ENCODE measurements around the gene EIF1. TPM values are rescaled to one million over a fixed set of nuclear protein-coding genes. Genes with fewer than 3 reads are reported as not detected.

Gene EIF1
- total and polyA plus RNA-seq, 2 of the 8 experiments (the other 6 are each of a cell fraction or from before 2014, with no cell fraction given): 175 to 539 TPM

DNA sequence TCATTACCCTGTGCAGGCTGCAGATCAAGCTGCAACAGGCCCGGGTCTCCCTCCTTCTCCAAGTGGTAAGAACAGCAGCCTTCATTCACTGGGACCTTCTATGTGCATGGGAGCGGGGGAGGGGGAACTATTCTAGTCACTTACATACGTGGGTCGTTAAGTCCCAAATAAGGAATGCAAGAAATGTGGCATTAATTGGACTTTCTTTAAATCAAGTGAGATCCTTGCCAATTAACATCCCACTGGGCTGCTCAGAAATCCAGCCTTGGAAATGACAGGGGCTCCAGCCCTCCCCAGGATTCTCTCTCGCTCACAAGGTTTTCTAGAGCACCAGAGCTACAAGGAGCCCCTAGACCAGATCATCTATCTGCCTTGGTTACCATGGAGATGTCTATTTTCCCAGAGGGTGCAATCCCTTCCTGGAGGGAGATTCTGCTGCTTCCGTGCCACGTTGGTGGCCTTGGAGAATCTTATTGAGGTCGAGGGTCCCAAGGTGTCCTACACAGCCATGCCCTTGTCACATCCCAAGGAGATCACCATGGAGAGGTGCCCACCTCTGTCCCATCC, 5.2 kb upstream of the EIF1 start:
- H3K23ac ChIP-seq (ENCODE audit: insufficient read length): no peak overlapping the region
- no peaks in the 10 kb centered on the region for H3K27me3 ChIP-seq (replicated peaks in 1 of 4; ENCODE audit: control insufficient read depth in 3 of 4, extremely low read depth in 1 of 4, insufficient read depth in 3 of 4, low read length in 3 of 4)
- H4K5ac ChIP-seq (ENCODE audit: insufficient read length, low read depth, low read length): no peak overlapping the region
- 87% methylated on average over 8 of the region's 8 CpGs; no CpG with 5 or more reads in 1 of the 2 experiments for WGBS, 2 experiments (ENCODE audit: extremely low coverage in 1 of 2, insufficient coverage in 1 of 2, insufficient read length in 1 of 2, insufficient replicate concordance in 2 of 2, low coverage in 1 of 2, low lambda C conversion rate in 2 of 2, missing lambda C conversion rate in 1 of 2)
- no peak overlapping the region for H3K18ac ChIP-seq (ENCODE audit: extremely low read depth, low read length)
- H3K4ac ChIP-seq (replicated peaks; ENCODE audit: insufficient read length, low read depth, low read length): no peak overlapping the region
- no peak overlapping the region for H2BK120ac ChIP-seq (replicated peaks; ENCODE audit: low read depth, low read length)
- no peak overlapping the region for H3K14ac ChIP-seq (ENCODE audit: insufficient read length)
- ChIA-PET POLR2A (ENCODE audit: partially characterized antibody) (interaction anchor here (0.6 to 9.2 kb wide), 3 partner anchors 6 to 124 kb away, joined by 3 to 233 read pairs (median 4); partner anchors contain the start of gene EIF1), CTCF (ENCODE audit: partially characterized antibody) (interaction anchor here (1.7 to 2.1 kb wide), 3 partner anchors 12 to 35 kb away, joined by 5 to 12 read pairs (median 6); no protein-coding TSS in a partner anchor)
- no peaks in the 10 kb centered on the region for H3K79me1 ChIP-seq (ENCODE audit: low read depth, low read length)
- no peak overlapping the region for H3K9ac ChIP-seq (replicated peaks in 1 of 4; ENCODE audit: extremely low read depth in 1 of 4, low read depth in 3 of 4, low read length in 3 of 4)
- FAIRE-seq: no peak
- no peak overlapping the region for H4K8ac ChIP-seq (ENCODE audit: extremely low read depth, insufficient read depth, low read length)
- H3K27ac ChIP-seq (ENCODE audit: low read depth, low read length): no peak overlapping the region
- no peak overlapping the region for H2BK20ac ChIP-seq (ENCODE audit: low read length)
- H4K20me1 ChIP-seq (replicated peaks in 1 of 2; ENCODE audit: control insufficient read depth in 1 of 2, insufficient read depth in 2 of 2, low read length in 2 of 2): no peaks in the 10 kb centered on the region
- H3K4me3 ChIP-seq (ENCODE audit: extremely low read depth in 1 of 4, insufficient read depth in 2 of 4, low read depth in 3 of 4, low read length in 4 of 4): no peak overlapping the region
- no peak for DNase-seq (ENCODE audit: low read depth in 1 of 2, low spot score in 2 of 2)
- H3K4me2 ChIP-seq (ENCODE audit: insufficient read depth in 1 of 2, low read depth in 2 of 2, low read length in 2 of 2): no peak overlapping the region
- H3K79me2 ChIP-seq (ENCODE audit: control insufficient read depth in 1 of 2, insufficient read depth in 2 of 2, low read length in 2 of 2): no peaks in the 10 kb centered on the region
- no peak overlapping the region for H2AFZ ChIP-seq (ENCODE audit: low read length)
- H4K91ac ChIP-seq (replicated peaks; ENCODE audit: insufficient read length, low read length): no peak overlapping the region
- no peaks in the 10 kb centered on the region for H3K36me3 ChIP-seq (ENCODE audit: control insufficient read depth in 2 of 4, insufficient read depth in 4 of 4, low read length in 3 of 4)
- peak overlapping the region; percentile 16; the same call in 1 of the 2 replicates for H2BK15ac ChIP-seq (ENCODE audit: low read length)
- no peak overlapping the region for H3K56ac ChIP-seq (replicated peaks; ENCODE audit: insufficient read length, low read depth, low read length)
- no peak overlapping the region for H2BK12ac ChIP-seq (ENCODE audit: low read depth, low read length)
- no peak overlapping the region; the same call in 1 of the 2 replicates for H2BK5ac ChIP-seq (ENCODE audit: low read depth, low read length)
- peaks cover 2 to 12% (median 4%) of the 10 kb centered on the region in 4 experiments for H3K4me1 ChIP-seq (replicated peaks in 1 of 4; ENCODE audit: control insufficient read depth in 3 of 4, insufficient read depth in 4 of 4, low read length in 3 of 4)
- H3K23me2 ChIP-seq (ENCODE audit: low read depth, low read length): peaks cover 2% of the 10 kb centered on the region; the same call in 1 of the 2 replicates
- no peaks in the 10 kb centered on the region for H3K9me3 ChIP-seq (ENCODE audit: insufficient read depth in 2 of 2, low read depth in 1 of 2, low read length in 1 of 2)
- no peak overlapping the region for H2AK5ac ChIP-seq (ENCODE audit: low read depth, low read length)
- TF ChIP-seq FOSL1 (IDR thresholded peaks at IDR 0.05; ENCODE audit: insufficient read depth, low read depth, low read length) (no peak), YY1 (IDR thresholded peaks at IDR 0.05; ENCODE audit: low read depth, low read length) (no peak), BRCA1 (IDR thresholded peaks at IDR 0.05; ENCODE audit: low read depth, low read length) (no peak), TAF7 (optimal IDR thresholded peaks at IDR 0.05; ENCODE audit: borderline replicate concordance, low read depth, low read length) (no peak), TBP (IDR thresholded peaks at IDR 0.05; ENCODE audit: low read depth, low read length) (no peak), SP1 (IDR thresholded peaks at IDR 0.05; ENCODE audit: low read depth, low read length) (no peak), TCF12 (IDR thresholded peaks at IDR 0.05; ENCODE audit: low read depth, low read length) (no peak), HDAC2 (IDR thresholded peaks at IDR 0.05; ENCODE audit: borderline replicate concordance in 1 of 2, low read depth in 2 of 2, low read length in 2 of 2) (no peak), KDM1A (IDR thresholded peaks at IDR 0.05; ENCODE audit: borderline replicate concordance, low read length) (no peak), CBX8 (IDR thresholded peaks at IDR 0.05; ENCODE audit: borderline replicate concordance, low read depth, low read length) (no peak), GABPA (IDR thresholded peaks at IDR 0.05; ENCODE audit: borderline replicate concordance, insufficient read depth, low read length) (no peak), RFX5 (IDR thresholded peaks at IDR 0.05; ENCODE audit: borderline replicate concordance, low read depth, low read length) (no peak)
